HK-2 (cell line): ENCODE measurements around the gene TNFAIP6.
"Not testable (repeated sequence)": the region's sequence is repeated elsewhere in the genome, so short reads cannot be mapped to it uniquely, and the experiment has no call there.

Source experiments
- DNase-seq: peaks from one replicate; pipeline ENCODE4 v3.0.0-alpha.2; 2018; ENCODE audit not compliant: unreplicated experiment

TNFAIP6 gene

GRCh38 chr2:151357359-151357758 lies at the start of gene TNFAIP6:
Gene TNFAIP6 (plus strand): TSS chr2:151357592. CDS start chr2:151357667, 75 bp downstream.
- DNase-seq = no peak

- not testable (repeated sequence) for DNase-seq
Measured at GRCh38 chr2:151310313-151310712, 47.1 kb upstream of the TNFAIP6 start.

DNA sequence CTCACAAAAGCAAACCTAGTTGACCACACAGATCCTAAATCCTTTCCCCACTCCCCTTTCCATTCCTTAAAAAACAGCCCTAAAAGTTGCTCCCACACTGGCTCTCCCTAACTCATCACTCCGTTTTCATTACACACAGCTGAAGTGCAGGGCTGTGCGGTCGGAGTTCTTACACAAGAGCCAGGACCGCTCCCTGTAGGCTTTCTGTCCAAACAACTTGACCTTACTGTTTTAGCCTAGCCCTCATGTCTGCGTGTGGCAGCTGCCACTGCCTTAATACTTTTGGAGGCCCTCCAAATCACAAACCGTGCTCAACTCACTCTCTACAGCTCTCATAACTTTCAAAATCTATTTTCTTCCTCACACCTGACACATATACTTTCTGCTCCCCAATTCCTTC lies 45.0 kb upstream of the TNFAIP6 start:
- DNase-seq = not testable (repeated sequence)

DNA sequence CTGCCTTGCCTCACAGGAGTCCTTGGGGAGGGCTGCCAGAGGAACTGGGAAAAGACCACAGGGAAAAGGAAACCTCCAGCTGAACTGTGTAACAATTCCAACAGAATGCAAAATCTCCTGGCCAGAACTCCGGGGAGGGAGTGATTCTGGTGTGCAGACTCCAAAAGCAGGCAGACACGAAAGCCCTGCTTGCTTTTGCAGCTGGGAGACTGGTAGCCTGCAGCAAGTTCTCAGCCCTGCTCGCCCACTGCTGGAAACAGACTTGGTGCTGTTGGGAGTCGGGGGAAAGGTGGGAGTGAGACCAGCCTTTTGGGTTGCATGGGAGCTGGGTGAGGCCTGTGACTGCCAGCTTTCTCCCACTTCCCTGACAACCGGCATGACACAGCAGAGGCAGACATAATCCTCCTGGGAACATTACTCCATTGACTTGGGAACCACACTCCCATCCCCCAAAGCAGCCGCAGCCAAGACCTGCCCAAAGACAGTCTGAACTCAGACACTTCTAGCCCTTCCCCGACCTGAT lies 42.0 kb upstream of the TNFAIP6 start:
- DNase-seq = no peak

DNA sequence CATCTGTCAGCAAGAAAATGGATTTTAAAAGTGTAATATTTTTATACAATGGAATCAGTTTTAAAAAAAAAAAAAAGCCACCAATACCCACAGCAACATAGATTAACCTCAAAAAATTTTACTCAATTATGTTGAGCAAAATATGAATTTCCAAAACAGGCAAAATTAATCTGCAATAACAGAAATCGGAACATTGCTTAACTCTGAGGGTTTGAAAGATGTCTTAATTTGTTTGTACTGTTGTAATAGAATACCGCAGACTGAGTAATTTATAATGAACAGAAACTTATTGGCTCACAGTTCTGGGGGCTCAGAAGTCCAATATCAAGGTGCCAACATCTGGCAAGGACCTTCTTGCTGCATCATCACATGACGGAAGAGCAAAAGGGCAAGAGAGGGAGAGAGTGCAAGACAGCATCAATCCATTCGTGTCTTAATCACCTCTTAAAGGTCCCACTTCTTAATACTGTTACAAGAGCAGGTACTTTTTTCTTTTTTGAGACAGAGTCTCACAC lies 31.8 kb upstream of the TNFAIP6 start:
- no peak for DNase-seq

GRCh38 chr2:151326554-151326953 lies 30.8 kb upstream of the TNFAIP6 start:
- no peak for DNase-seq

GRCh38 chr2:151329998-151330397 lies 27.4 kb upstream of the TNFAIP6 start:
- DNase-seq = no peak

- no peak for DNase-seq
Measured at GRCh38 chr2:151333083-151333482, 24.3 kb upstream of the TNFAIP6 start.

DNA sequence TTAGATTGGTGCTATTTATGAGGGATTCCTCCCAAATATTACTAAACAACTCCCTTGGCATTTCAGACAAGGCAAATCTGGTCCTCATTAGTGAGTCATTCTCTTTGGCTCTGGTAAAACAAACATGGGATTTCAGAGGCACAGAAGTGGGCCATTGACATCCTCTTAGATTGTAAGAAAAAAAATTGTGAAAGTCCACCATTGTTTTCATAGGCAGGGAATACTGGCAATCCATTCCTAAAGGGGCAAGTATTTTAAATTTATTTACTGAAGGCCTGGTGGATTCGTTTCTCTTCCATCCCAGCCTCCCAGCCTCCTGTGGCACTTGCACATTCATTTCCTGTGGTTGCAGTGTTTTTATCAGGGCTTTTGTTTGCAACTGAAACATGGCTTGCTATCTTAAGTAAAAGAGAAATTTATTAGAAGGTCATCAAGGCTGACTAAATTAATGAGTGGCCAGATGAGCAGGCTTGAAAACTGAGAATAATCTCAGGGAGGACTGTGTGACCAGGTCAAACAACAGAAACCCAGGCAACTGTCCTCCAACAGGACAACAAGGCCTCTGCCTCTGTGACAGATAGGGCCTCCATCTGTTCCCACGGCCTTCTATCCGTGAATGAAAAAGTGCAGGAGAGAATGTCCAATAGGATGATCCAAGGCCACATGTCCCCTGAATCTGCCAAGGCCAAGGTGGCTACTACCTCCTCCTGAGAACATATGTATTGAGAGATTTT lies 23.1 kb upstream of the TNFAIP6 start:
- no peak for DNase-seq

- DNase-seq = no peak
Measured at GRCh38 chr2:151336863-151337371, 20.5 kb upstream of the TNFAIP6 start.

DNA sequence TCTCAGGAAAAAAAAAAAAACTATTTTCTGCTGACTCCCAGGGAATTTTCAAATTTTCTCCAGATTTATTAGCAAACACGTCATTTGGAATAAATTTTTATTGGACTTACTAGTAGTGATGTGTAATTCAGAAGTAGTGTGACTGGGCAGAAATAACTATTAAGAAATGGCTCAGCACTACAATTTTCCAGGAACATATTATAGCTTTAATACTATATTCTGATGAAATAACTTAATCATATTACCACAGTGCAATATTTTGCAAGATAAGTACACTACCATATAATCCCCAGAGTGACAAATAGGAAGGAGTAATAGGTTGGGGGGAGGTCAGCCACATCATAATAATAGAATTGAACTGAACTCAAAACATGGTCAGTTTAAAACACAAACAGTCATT lies 19.7 kb upstream of the TNFAIP6 start:
- no peak for DNase-seq

DNA sequence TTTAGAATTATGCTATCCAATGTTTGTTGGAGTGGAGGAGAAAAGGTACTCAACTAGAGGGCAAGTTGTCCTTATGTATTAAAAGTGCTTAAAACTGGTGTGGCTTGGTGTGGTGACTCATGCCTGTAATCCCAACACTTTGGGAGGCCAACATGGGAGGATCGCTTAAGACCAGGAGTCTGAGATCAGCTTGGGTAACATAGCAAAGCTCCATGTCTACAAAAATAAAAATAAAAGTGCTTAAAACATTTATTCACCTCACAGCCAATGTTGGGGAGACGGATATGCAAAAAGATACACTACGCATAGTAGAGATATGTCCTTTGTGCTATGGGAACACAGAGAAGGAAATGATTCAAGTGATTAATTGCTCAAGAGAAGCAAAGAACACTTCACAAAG lies 19.3 kb upstream of the TNFAIP6 start:
- no peak for DNase-seq

- DNase-seq = no peak
Measured at GRCh38 chr2:151343073-151343472, 14.3 kb upstream of the TNFAIP6 start.

DNA sequence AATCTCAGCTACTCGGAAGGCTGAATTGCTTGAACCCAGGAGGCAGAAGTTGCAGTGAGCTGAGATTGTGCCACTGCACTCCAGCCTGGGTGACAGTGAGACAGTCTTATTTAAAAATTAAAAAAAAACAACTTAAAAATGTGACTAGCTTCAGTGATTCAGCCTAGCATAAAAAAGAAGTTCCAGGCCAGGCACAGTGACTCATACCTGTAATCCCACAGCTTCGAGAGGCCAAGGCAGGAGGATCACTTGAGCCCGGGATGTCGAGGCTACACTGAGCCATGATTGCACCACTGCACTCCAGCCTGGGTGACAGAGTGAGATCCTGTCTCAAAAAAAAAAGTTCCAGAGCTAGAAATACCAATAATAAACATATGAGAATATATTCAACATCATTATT lies 13.2 kb upstream of the TNFAIP6 start:
- DNase-seq = not testable (repeated sequence)

DNA sequence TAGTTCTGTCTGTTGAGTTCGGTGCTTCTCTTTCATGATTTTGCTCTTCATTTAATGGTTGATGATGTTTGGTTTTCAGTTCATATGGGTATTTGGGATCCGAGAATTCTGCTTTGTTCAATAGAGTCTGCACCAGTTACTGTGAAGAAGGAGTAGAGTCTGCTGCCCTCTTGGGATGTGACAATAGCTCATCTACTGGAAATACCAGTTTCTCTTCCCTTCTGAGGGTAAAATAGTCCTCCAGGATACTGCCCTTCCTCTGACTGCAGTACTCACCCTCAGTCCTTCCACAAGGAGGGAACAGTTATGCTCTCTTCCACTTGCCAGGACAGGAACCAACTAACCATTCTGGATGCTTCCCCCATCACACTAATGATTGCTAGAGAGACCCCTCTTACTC lies 12.5 kb upstream of the TNFAIP6 start:
- DNase-seq = no peak

- no peak for DNase-seq
Measured at GRCh38 chr2:151347294-151347693, 10.1 kb upstream of the TNFAIP6 start.

DNA sequence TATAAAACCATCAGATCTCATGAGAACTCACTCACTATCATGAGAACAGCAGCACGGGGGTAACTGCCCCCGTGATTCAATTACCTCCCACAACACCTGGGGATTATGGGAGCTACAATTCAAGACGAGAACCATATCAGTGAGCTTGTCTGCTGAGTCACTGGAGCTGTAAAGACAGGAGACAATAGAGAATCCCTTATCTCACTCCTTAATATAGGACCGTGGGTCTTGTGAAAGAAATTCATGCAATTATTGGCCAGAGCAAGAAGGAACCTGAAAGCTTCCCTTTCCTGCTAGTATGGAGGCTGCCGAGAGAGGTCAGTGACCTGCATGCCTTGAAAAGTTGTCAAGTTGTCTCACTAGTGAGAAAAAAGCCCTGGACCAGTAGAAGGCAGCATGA lies 9.5 kb upstream of the TNFAIP6 start:
- no peak for DNase-seq

- no peak for DNase-seq
Measured at GRCh38 chr2:151350579-151351195, 6.7 kb upstream of the TNFAIP6 start.

GRCh38 chr2:151353995-151354394 lies 3.4 kb upstream of the TNFAIP6 start:
- no peak for DNase-seq

DNA sequence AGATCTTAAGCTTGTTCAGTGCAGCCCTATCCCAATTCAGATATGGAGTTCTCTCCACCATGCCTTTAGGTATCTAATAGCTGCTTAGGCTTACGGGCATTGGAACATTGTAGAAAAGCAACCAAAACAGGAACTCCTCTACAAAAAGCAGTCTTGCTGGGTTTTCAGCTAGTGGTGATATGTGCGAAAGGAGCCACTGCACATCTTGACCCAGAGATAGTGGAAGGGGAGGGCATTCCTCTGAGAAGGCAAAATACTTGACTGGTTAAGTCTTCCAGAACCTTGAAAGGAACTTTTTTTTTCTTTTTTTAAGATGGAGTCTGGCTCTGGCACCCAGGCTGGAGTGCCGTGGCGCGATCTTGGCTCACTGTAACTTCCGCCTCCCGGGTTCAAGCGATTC lies 2.6 kb upstream of the TNFAIP6 start:
- DNase-seq = no peak

DNA sequence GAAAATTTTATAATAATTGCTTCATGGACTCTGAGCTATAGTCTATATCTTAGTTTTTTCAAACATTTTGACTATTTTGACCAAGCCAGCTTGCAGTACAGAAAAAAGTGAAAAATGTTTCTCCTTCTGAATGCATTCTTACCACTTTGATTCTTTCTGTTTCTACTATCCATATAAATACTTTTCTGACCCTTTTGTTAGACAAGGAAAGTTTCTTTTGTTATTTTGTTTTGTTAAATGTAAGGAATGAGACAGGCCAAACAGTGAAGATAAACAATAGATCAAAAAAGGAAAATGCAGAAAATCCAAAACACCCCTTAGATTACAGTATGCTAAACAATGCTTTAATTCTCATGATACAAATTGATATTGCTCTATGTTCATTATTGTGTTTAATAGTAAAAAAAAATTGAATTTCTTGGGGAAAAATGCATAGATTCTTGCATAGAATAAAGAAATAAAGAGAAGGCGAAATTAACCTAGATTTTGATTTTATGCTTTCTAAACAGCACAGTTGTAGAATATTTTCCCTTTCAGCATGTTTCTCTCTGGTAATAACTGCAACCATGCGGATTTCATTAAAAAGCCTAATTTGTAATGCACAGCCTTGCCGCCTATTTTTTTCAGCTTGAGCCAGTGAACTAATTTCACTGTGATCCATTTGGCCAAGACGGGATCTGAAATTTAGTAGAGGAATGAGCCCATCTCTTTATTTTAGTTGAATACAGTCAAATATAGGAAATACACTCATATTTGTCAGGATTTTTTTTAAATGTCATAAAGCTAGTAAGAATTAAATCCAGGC lies 976 bp downstream of the TNFAIP6 start:
- DNase-seq = no peak
